ENCODE data around the gene NRG2. TPM values are rescaled to one million over a fixed set of nuclear protein-coding genes. Genes with fewer than 3 reads are reported as not detected.

Gene NRG2
- total and polyA plus RNA-seq, 2 of the 8 experiments (the other 6 are each of a cell fraction or from before 2014, with no cell fraction given), result 0.27 to 0.54 TPM

DNA sequence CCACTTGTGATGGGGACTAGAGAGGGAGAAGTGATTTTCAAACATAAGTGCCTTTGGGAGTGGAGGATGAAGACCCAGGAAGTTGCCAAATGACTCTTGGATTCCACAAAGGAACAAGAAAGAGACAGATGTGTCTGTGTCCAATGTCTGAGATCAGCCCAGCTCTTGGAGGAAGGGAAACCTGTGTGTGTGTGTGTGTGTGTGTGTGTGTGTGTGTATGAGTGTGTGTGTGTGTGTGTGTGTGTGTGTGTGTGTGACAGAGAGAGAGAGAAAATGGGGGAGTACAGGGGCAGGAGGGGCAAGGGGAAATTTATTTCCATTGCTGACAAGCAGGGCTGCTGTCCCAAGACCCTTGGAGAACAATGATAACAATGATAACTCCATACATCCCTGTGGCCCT, 175.5 kb downstream of the NRG2 start (continued):
- TF ChIP-seq, protein P1, sequence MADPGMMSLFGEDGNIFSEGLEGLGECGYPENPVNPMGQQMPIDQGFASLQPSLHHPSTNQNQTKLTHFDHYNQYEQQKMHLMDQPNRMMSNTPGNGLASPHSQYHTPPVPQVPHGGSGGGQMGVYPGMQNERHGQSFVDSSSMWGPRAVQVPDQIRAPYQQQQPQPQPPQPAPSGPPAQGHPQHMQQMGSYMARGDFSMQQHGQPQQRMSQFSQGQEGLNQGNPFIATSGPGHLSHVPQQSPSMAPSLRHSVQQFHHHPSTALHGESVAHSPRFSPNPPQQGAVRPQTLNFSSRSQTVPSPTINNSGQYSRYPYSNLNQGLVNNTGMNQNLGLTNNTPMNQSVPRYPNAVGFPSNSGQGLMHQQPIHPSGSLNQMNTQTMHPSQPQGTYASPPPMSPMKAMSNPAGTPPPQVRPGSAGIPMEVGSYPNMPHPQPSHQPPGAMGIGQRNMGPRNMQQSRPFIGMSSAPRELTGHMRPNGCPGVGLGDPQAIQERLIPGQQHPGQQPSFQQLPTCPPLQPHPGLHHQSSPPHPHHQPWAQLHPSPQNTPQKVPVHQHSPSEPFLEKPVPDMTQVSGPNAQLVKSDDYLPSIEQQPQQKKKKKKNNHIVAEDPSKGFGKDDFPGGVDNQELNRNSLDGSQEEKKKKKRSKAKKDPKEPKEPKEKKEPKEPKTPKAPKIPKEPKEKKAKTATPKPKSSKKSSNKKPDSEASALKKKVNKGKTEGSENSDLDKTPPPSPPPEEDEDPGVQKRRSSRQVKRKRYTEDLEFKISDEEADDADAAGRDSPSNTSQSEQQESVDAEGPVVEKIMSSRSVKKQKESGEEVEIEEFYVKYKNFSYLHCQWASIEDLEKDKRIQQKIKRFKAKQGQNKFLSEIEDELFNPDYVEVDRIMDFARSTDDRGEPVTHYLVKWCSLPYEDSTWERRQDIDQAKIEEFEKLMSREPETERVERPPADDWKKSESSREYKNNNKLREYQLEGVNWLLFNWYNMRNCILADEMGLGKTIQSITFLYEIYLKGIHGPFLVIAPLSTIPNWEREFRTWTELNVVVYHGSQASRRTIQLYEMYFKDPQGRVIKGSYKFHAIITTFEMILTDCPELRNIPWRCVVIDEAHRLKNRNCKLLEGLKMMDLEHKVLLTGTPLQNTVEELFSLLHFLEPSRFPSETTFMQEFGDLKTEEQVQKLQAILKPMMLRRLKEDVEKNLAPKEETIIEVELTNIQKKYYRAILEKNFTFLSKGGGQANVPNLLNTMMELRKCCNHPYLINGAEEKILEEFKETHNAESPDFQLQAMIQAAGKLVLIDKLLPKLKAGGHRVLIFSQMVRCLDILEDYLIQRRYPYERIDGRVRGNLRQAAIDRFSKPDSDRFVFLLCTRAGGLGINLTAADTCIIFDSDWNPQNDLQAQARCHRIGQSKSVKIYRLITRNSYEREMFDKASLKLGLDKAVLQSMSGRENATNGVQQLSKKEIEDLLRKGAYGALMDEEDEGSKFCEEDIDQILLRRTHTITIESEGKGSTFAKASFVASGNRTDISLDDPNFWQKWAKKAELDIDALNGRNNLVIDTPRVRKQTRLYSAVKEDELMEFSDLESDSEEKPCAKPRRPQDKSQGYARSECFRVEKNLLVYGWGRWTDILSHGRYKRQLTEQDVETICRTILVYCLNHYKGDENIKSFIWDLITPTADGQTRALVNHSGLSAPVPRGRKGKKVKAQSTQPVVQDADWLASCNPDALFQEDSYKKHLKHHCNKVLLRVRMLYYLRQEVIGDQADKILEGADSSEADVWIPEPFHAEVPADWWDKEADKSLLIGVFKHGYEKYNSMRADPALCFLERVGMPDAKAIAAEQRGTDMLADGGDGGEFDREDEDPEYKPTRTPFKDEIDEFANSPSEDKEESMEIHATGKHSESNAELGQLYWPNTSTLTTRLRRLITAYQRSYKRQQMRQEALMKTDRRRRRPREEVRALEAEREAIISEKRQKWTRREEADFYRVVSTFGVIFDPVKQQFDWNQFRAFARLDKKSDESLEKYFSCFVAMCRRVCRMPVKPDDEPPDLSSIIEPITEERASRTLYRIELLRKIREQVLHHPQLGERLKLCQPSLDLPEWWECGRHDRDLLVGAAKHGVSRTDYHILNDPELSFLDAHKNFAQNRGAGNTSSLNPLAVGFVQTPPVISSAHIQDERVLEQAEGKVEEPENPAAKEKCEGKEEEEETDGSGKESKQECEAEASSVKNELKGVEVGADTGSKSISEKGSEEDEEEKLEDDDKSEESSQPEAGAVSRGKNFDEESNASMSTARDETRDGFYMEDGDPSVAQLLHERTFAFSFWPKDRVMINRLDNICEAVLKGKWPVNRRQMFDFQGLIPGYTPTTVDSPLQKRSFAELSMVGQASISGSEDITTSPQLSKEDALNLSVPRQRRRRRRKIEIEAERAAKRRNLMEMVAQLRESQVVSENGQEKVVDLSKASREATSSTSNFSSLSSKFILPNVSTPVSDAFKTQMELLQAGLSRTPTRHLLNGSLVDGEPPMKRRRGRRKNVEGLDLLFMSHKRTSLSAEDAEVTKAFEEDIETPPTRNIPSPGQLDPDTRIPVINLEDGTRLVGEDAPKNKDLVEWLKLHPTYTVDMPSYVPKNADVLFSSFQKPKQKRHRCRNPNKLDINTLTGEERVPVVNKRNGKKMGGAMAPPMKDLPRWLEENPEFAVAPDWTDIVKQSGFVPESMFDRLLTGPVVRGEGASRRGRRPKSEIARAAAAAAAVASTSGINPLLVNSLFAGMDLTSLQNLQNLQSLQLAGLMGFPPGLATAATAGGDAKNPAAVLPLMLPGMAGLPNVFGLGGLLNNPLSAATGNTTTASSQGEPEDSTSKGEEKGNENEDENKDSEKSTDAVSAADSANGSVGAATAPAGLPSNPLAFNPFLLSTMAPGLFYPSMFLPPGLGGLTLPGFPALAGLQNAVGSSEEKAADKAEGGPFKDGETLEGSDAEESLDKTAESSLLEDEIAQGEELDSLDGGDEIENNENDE (IDR thresholded peaks at IDR 0.05; ENCODE audit: insufficient replicate concordance, low read length), result no peak
- no peak for TF ChIP-seq NANOG (IDR thresholded peaks at IDR 0.05; ENCODE audit: insufficient read depth, low read depth, low read length, poor library complexity, severe bottlenecking)
- no peak for TF ChIP-seq FOSL1 (IDR thresholded peaks at IDR 0.05; ENCODE audit: insufficient read depth, low read depth, low read length)
- no peak for TF ChIP-seq CBX5 (IDR thresholded peaks at IDR 0.05; ENCODE audit: low read depth, low read length)
- no peak for TF ChIP-seq MAFK (IDR thresholded peaks at IDR 0.05; ENCODE audit: low read depth, low read length)
- TF ChIP-seq SP4 (IDR thresholded peaks at IDR 0.05; ENCODE audit: low read length), result no peak
- no peak for TF ChIP-seq KDM1A (IDR thresholded peaks at IDR 0.05; ENCODE audit: borderline replicate concordance, low read length)

All from H1 (cell line).